Measurements from ENCODE around the gene SC5D.

SC5D gene, protein sequence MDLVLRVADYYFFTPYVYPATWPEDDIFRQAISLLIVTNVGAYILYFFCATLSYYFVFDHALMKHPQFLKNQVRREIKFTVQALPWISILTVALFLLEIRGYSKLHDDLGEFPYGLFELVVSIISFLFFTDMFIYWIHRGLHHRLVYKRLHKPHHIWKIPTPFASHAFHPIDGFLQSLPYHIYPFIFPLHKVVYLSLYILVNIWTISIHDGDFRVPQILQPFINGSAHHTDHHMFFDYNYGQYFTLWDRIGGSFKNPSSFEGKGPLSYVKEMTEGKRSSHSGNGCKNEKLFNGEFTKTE

GRCh38 chr11:121292495-121293287 lies at the start of gene SC5D:
Gene SC5D (plus strand): TSS chr11:121292771. CDS start chr11:121303376, 10,605 bp downstream.
- peak; percentile 91 to 92 for DNase-seq (ENCODE audit: low read depth in 2 of 2)

DNA sequence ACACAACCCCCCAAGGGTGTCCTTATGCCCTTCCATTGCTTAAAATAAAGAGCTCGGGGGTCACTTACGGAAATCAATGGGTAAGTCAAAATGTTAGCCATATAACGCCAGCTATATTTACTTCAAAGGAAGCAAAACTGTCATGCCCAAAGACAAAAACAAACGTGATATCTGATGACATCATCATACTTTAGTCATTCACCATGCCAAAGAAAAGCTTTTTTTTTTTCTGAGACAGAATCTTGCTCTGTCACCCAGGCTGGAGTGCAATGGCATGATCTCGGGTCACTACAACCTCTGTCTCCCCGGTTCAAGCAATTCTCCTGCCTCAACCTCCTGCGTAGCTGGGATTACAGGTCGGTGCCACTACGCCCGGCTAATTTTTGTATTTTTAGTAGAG lies 47.7 kb upstream of the SC5D start:
- DNase-seq (ENCODE audit: low read depth in 2 of 2), result no peak

DNA sequence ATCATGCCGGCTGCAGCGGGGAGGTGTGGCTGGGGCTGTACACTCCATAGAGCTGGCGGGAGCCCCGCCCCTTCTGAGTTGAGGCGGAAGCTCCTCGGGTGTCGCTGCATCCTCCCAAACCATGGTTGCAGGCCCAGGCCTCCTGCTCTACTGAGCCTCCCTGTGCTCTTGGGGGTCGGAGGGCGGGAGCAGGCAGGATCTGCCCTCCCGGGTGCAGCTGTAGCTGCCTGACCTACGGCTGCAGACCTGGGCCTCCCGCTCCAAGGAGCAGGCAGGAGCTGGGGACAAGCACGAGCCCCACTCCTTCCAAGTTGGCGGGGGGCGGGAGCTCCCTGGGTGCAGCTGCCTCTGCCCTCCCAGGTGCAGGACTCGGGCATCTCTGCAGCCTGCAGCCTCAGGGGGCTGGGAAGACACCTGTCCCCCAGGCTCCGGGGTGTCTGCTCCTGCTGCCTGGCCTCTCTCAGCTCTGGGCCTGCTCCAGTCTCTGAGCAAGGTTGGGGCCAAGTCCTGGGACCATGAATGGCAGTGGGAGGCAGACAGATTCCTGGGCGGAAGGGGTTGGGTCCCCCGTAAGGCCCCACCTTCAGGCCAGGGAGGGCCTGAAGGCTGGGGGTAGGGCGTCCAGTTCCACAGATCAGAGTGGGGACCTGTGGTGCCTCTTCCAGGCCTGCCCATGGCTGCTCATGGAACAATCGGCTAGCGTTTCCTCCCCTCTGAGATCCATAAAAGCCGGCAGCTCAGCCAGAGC lies 46.4 kb upstream of the SC5D start:
- DNase-seq (ENCODE audit: low read depth in 2 of 2), result no peak

DNA sequence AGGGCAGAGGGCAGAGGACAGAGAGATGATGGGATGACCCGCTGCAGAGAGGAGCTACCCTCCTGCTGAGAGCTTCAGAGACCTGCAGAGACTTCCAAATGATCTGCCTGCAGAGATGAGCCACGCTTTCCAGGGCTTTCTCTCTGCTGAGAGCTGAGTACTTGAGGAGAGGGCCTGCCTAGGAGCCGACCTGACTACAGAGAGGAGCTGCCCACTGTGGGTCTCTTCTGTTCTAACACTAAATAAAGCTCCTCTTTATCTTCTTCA lies 45.9 kb upstream of the SC5D start:
- DNase-seq (ENCODE audit: low read depth in 2 of 2), result no peak

DNA sequence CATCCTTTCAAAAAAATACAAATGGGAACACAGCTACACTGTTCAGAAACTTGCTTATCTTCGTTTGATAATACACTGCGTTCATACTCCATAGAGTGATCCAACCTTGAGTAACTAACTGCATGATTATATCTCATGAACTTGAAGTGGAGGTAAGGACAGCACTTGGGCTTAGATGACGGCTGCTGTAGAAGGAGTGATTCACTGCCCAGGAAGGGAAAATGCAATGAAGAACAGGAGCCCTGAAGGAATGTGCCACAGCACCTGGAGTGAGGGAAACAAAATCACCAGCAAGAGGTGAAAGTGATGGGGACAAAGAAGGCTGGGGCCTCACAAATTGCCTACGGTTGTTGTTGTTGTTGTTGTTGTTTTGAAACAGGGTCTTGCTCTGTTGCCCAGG lies 44.1 kb upstream of the SC5D start:
- no peak for DNase-seq (ENCODE audit: low read depth in 2 of 2)

DNA sequence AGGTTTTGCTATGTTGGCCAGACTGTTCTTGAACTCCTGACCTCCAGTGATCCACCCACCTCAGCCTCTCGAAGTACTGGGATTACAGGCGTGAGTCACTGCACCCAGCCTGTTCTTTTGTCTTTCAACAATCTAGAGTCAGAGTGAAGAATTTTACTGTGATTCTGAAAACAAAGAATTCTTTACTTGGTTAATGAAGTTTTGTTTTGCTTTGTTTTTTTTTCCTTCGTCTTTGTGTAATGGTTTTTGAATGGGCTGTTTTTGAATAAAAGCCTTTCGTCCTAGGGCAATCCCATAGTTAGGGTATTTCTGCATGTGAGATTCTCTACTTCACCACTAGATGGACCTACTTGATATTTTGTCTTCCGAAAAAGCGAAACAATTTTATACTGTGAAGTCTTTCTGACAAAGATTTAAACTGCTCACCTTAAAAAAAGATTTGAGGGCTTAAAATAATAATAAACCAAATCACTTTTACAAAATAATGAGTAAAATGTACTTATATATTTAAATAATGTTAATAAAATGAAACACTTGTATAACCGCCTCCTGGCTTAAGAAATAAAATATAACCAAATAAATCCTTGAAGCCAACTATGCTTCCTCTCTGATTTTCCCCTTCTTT lies 43.4 kb upstream of the SC5D start:
- no peak for DNase-seq (ENCODE audit: low read depth in 2 of 2)

DNA sequence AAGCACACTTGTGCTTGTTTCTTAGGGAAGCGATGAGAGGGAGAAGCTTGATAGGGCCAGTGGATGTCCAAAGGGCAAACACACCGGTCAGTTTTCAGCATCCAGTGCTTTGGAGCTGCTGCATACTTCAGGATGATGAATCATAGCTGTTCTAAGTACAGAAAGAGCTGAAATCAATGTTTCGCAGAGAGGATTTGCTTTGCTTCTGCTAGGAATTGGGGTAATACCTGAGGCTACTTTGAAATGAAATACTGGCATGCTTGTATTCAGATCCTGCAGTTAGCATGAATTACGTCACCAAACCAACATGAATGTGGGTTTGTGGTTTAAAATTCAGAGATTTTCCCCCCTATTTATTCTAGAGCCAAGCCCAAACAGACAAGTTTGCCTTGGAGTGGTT lies 41.7 kb upstream of the SC5D start:
- DNase-seq (ENCODE audit: low read depth in 2 of 2), result no peak

DNA sequence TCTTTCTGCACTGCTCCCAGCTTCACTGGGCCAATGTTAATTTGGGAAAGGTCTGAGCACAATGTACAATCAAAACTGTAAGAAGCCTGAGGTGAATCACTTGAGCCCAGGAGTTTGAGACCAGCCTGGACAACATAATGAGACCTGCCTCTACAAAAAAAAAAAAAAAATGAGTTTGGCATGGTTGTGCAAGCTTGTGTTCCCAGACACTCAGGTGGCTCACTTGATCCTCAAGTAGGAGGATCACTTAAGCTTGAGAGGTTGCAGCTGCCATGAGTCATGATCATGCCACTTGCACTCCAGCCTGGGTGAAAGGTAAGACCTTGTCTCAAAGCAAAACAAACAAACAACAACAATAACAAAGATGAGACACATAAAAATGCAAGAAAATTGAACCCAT lies 38.6 kb upstream of the SC5D start:
- no peak for DNase-seq (ENCODE audit: low read depth in 2 of 2)

DNA sequence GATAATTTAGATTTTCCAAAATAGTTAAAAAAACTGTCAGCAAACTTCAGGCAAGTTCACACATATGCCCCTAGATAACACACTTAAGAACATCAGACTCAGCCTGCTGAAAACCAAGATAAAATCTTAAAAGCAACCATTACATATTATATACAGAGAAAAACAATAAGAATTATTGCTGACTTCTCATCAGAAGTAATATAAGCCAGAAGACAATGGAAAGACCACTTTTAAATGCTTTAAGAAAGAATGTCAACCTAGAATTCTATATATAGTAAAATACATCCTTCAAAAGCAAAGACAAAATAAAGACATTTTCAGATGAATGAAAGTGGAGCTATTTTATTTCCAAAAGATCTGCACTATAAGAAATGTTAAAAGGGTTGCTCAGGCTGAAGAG lies 37.8 kb upstream of the SC5D start:
- DNase-seq (ENCODE audit: low read depth in 2 of 2), result no peak

DNA sequence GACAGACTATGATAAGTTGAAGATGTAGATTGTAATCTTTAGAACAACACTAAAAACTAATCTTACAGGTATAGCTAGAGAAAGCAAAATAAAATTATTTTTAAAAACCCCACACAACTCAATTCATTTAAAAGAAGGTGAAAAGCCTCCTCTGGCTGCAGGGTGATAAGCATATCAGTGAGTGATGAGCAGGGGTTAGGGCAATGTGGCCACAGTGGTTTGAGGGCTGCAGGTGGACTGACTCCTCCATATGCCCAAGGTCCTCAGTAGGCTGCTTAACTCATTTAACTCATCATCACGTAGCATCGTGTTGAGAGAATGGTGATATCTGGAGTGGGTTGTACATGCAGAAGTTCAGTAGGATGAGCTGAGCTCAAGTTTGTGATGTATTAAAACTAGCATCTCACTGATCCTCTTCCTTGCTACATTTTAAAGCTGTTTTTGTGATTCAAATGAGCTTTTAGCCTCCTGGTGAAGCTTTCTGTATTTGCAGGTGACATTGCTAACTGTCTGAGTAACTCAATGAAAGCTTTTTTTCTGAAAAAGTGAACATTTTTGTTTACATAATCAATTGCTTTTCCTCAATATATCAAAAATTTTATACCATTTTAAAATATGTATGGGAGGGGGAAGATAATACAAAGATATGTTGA lies 37.0 kb upstream of the SC5D start:
- no peak for DNase-seq (ENCODE audit: low read depth in 2 of 2)

GRCh38 chr11:121257289-121257688 lies 35.3 kb upstream of the SC5D start:
- no peak for DNase-seq (ENCODE audit: low read depth in 2 of 2)

DNA sequence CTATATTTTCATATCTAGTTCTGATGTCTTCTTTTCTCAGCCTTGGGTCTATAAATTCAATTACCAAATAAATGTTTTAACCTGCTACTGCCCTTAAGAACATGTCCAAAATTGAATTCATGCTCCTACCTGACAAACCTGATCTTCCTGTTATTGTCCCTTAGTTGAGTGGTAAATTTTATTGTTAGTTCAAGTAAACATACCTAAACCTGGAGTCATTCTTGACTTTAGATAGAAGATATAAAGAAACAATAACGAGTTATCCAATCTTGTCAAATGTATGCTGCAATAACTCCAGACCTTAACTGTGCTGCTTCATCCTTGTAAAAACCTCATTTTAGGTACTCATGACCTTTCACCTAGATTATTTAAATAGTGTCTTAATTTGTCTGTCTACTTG lies 34.6 kb upstream of the SC5D start:
- no peak for DNase-seq (ENCODE audit: low read depth in 2 of 2)

DNA sequence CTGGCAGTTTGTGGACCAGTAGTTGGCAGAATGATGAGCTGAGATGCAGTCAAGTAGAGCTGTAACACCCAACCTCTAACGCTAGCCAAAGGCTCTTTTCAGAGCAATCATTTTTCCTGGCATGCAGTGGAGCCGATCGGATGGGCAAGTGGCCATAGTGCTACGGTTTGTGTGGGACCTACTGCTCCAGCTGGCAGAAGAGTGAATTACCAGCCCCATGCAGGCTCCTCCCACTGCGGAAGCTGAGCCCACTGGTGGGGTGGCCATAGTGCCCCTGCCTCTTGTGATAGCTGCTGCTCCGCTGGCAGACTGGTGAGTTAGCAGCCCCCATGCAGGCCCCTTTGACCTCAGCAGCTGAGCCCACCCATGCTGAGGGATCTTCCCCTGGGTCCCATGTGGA lies 27.0 kb upstream of the SC5D start:
- DNase-seq (ENCODE audit: low read depth in 2 of 2), result no peak

DNA sequence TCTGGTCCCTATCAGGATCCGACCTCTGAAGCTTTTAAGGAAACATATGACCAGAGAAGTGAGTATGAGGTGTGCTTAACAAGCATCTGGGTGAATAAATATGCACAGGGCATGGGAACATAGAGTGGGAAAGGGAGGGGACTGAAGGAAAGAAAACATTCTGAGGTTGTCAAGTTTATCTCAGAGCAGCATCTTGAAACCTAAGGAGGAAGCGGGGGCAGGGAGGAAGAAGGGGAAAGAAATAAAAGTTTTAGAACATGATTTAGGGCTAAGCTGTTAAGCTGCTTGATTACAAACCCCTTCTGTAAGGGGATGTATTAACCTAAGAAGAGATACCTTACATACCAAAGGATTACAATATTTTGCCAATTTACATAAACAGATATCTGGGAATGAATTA lies 24.0 kb upstream of the SC5D start:
- DNase-seq (ENCODE audit: low read depth in 2 of 2), result no peak

DNA sequence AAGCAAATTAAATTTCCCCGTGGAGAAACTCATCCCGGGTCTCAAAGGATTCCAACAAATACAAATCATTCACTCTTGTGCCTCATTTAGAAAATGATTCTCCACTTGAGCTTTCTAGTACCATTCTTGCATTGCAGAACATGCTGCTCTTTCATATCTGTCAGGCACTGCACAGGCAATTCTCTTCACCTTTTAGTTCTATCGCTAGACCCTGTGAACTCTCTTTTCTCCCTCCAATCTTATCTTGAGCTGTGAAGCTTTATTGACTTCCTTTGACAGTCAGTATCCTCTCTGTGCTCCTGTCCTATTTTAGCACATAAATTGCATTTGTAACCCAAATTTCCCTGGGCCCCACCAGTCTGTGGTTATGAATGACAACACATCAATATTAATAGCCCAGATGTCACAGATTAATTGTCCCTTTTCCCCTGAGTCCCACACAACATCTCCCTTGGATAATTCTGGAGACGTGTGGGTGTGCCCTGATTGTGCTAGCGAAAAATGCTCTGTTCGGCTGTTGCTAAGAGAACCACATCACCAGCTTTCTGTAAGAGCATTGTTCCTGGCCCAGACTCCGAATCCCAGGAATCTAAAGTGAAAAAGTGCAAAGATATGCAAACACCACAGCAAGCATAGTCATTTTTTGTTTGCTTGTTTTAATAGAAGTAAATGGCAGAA lies 22.4 kb upstream of the SC5D start:
- no peak for DNase-seq (ENCODE audit: low read depth in 2 of 2)

DNA sequence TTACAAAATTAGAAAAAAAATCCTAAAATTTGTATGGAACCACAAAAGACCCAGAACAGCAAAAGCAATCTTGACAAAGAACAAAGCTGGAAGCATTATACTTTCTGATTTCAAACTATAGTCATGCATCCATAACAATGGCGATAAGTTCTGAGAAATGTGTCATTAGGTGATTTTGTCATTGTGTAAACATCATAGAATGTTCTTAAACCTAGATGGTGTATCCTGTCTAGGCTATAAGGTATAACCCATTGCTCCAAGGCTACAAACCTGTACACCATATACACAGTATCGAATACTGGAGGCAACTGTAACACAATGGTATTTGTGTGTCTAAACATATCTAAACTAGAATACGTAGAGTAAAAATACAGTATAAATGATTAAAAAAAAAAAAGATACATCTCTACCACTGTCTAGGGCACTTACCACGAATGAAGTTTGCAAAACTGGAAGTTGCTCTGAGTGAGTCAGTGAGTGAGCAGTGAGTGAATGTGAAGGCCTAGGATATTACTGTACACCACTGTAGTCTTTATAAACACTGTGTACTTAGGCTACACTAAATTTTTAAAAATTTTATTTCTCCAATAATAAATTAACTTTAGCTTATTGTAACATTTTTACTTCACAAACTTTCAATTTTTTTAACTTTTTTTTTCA lies 18.1 kb upstream of the SC5D start:
- no peak for DNase-seq (ENCODE audit: low read depth in 2 of 2)

GRCh38 chr11:121281698-121282097 lies 10.9 kb upstream of the SC5D start:
- DNase-seq (ENCODE audit: low read depth in 2 of 2), result no peak

DNA sequence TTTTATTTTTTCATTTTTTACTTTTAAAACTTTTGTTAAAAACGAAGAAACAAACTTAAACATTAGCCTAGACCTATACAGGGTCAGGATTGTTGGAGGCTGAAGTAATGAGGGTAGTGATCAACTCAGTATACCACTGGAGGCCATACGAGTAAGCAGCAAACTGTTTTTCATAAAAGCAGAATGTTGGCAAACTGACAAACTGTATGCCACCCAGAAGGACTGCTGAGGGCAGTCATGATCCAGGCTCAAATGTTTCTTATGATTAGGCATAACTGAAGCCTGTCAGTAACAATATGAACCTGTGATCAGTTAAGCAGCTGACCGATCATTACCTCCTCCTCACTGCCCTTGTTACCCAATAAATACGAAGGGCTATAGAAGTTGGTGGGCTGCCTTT lies 10.2 kb upstream of the SC5D start:
- DNase-seq (ENCODE audit: low read depth in 2 of 2), result no peak

- no peak for DNase-seq (ENCODE audit: low read depth in 2 of 2)
Measured at GRCh38 chr11:121282886-121283502, 9.6 kb upstream of the SC5D start.

- DNase-seq (ENCODE audit: low read depth in 2 of 2), result no peak
Measured at GRCh38 chr11:121291319-121291718, 1.3 kb upstream of the SC5D start.

All from stimulated activated CD8-positive, alpha-beta memory T cell treated with anti-CD3 and anti-CD28 coated beads, Interleukin-15, amount 100 ng/mL, for 48 hours (primary cell).